ENCODE measurements around the gene TOM1L2. TPM values are rescaled to one million over a fixed set of nuclear protein-coding genes. Genes with fewer than 3 reads are reported as not detected.
A peak's percentile ranks its signal among the peaks of the same experiment; 100 is the strongest.

The TOM1L2 gene
- total and polyA plus RNA-seq, 4 experiments from 2014 or later = 1.6 to 63.1 (median 35.7) TPM

DNA sequence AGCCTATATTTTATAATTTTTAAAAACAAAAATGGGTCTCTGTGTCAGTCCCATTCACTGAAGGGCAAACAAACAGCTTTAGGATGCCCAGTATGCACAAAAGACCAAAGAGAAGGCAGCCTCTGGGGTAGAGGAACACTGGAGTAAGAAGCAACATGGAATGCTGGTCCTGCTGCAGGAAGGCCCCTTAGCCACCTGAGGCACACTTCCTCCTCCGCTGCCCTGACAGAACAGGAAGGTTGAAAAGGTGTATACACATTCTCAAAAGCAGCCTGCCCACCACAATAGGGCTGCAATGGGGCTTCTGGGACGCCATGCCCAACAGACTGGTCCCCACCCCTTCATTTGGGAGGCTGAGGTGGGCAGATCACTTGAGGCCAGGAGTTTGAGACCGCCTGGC lies 19.5 kb downstream of the TOM1L2 start:
- Mint-ChIP-seq H3K27me3 (no peaks in the 10 kb centered on the region), H3K4me3 (no peak overlapping the region), H3K27ac (no peak overlapping the region), H3K36me3 (peaks cover 12 to 21% of the 10 kb centered on the region in 2 donors), H3K4me1 (peaks cover 19 to 46% (median 33%) of the 10 kb centered on the region in 4 donors), H3K9me3 (no peaks in the 10 kb centered on the region)
- H3K36me3 ChIP-seq (ENCODE audit: insufficient read depth, low read length) = no peaks in the 10 kb centered on the region
- intact Hi-C loops (cut with micrococcal nuclease) = loop anchor here (10.0 kb wide), 1 partner anchor 58 kb away; no protein-coding TSS in a partner anchor
- peaks cover 11% of the 10 kb centered on the region for H3K4me1 ChIP-seq (ENCODE audit: insufficient read depth, low read length)
- H3K27ac ChIP-seq (ENCODE audit: low read depth, low read length) = no peak overlapping the region
- no peaks in the 10 kb centered on the region for H3K9me3 ChIP-seq (ENCODE audit: control insufficient read depth in 1 of 2, low read length in 2 of 2)
- POLR2A ChIA-PET (ENCODE audit: partially characterized antibody) = no interaction called here
- H3K27me3 ChIP-seq (ENCODE audit: insufficient read depth, low read length) = no peaks in the 10 kb centered on the region
- H3K4me3 ChIP-seq (ENCODE audit: low read length in 2 of 2) = no peak overlapping the region
- CTCF ChIA-PET (ENCODE audit: partially characterized antibody) = no interaction called here
- DNase-seq = no peak

DNA sequence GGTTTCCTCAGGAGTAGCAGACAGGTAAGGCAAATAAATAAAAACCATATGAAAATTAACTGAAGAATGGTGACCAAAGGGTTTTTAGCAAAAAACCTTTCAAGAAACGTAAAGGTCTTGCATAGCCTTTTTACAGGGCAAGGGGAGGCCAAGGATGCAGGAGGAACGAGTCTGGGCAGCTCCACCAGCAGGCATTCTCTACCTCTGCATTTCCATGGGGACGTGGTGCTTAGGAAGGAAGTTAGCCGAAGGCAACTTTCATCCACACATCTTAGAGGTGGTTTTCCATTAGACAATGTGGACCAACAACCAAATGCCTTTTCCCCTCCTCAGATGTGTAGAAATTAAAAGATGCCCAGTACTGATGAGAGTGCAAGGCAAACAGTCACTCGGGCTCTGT lies 20.7 kb downstream of the TOM1L2 start:
- ChIA-PET CTCF (ENCODE audit: partially characterized antibody) (no interaction called here), POLR2A (ENCODE audit: partially characterized antibody) (no interaction called here)
- Mint-ChIP-seq H3K27ac (no peak overlapping the region), H3K4me3 (no peak overlapping the region), H3K36me3 (peaks cover 12 to 21% of the 10 kb centered on the region in 2 donors), H3K9me3 (no peaks in the 10 kb centered on the region), H3K4me1 (peaks cover 15 to 38% (median 27%) of the 10 kb centered on the region in 4 donors), H3K27me3 (no peaks in the 10 kb centered on the region)
- Histone ChIP-seq H3K27ac (ENCODE audit: low read depth, low read length) (no peak overlapping the region), H3K4me3 (ENCODE audit: low read length in 2 of 2) (no peak overlapping the region), H3K36me3 (ENCODE audit: insufficient read depth, low read length) (no peaks in the 10 kb centered on the region), H3K27me3 (ENCODE audit: insufficient read depth, low read length) (no peaks in the 10 kb centered on the region), H3K4me1 (ENCODE audit: insufficient read depth, low read length) (no peaks in the 10 kb centered on the region), H3K9me3 (ENCODE audit: control insufficient read depth in 1 of 2, low read length in 2 of 2) (no peaks in the 10 kb centered on the region)
- no peak for DNase-seq
- intact Hi-C loops (cut with micrococcal nuclease) = loop anchor here (10.0 kb wide), 1 partner anchor 57 kb away; no protein-coding TSS in a partner anchor

DNA sequence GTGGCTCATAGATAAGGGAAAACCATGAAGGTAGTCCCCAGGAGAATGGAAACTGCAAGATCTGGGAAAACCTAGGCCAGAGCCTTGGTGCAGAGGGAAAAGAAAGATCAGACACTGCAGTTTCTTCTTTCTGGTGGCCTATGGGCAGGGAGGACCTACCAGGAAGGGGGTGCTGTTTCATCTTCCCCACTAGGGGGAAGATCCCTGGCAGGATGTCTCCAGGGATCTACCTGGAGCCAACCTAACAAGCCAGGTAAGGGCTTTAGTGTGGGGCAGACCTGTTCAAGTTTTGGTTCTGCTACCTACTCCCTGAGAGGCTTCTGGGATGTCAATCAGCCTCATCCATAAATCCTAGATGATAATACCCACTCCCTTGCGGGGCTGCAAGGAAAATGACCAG lies 21.4 kb downstream of the TOM1L2 start:
- no peaks in the 10 kb centered on the region for H3K4me1 ChIP-seq (ENCODE audit: insufficient read depth, low read length)
- H3K9me3 ChIP-seq (ENCODE audit: control insufficient read depth in 1 of 2, low read length in 2 of 2) = no peaks in the 10 kb centered on the region
- no peaks in the 10 kb centered on the region for H3K27me3 ChIP-seq (ENCODE audit: insufficient read depth, low read length)
- ChIA-PET CTCF (ENCODE audit: partially characterized antibody) (no interaction called here), POLR2A (ENCODE audit: partially characterized antibody) (no interaction called here)
- Mint-ChIP-seq H3K9me3 (no peaks in the 10 kb centered on the region), H3K27ac (no peak overlapping the region), H3K27me3 (no peaks in the 10 kb centered on the region), H3K4me3 (peak overlapping the region in 1 of 8 donors; percentile 53), H3K4me1 (peaks cover 15 to 31% (median 22%) of the 10 kb centered on the region in 4 donors), H3K36me3 (peaks cover 12 to 18% of the 10 kb centered on the region in 2 donors)
- H3K36me3 ChIP-seq (ENCODE audit: insufficient read depth, low read length) = no peaks in the 10 kb centered on the region
- H3K4me3 ChIP-seq (ENCODE audit: low read length in 2 of 2) = no peak overlapping the region
- H3K27ac ChIP-seq (ENCODE audit: low read depth, low read length) = no peak overlapping the region
- DNase-seq = no peak
- intact Hi-C loops (cut with micrococcal nuclease) = loop anchor here (10.0 kb wide), 1 partner anchor 56 kb away; no protein-coding TSS in a partner anchor

DNA sequence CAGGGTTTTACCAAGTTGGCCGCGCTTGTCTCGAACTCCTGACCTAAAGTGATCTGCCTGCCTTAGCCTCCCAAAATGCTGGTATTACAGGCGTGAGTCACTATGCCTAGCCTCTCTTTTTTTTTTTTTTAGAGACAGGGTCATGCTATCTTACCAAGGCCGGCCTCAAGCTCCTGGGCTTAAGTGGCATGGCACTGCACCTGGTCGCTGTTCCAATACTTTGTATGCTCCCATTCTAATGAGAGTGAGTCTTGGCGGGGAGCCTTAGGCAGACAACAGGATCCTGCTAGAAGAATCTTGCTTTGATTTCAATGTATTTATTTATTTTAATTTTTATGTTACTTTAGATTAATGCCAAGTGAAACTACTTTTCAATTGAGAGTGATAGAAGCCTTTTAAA lies 21.9 kb downstream of the TOM1L2 start:
- no peaks in the 10 kb centered on the region for H3K4me1 ChIP-seq (ENCODE audit: insufficient read depth, low read length)
- Mint-ChIP-seq H3K4me1 (peaks cover 14 to 27% (median 21%) of the 10 kb centered on the region in 4 donors), H3K4me3 (no peak overlapping the region), H3K27me3 (no peaks in the 10 kb centered on the region), H3K27ac (no peak overlapping the region), H3K36me3 (peaks cover 10 to 15% of the 10 kb centered on the region in 2 donors), H3K9me3 (no peaks in the 10 kb centered on the region)
- no peaks in the 10 kb centered on the region for H3K36me3 ChIP-seq (ENCODE audit: insufficient read depth, low read length)
- H3K4me3 ChIP-seq (ENCODE audit: low read length in 2 of 2) = no peak overlapping the region
- H3K27me3 ChIP-seq (ENCODE audit: insufficient read depth, low read length) = no peaks in the 10 kb centered on the region
- ChIA-PET POLR2A (ENCODE audit: partially characterized antibody) (no interaction called here), CTCF (ENCODE audit: partially characterized antibody) (no interaction called here)
- intact Hi-C loops (cut with micrococcal nuclease) = loop anchor here (10.0 kb wide), 1 partner anchor 56 kb away; no protein-coding TSS in a partner anchor
- no peaks in the 10 kb centered on the region for H3K9me3 ChIP-seq (ENCODE audit: control insufficient read depth in 1 of 2, low read length in 2 of 2)
- no peak for DNase-seq
- no peak overlapping the region for H3K27ac ChIP-seq (ENCODE audit: low read depth, low read length)

DNA sequence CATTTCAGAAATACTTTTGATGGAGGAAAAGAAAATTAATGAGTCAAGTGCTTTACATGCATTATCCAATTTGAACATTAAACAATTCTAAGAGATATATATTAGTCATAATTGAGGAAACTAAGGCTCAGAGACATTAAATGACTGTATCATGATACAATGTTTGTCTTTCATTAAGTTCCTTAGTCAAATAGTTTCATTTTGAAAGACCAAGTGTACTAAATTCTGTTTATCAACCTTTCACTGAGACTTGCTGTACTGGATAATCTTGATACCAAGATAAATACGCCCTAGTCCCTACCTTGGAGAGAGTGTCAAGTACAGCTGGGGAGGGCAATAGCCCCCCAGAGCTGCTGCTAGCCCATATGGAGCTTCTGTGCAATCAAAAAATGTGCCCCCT lies 24.2 kb downstream of the TOM1L2 start:
- H3K36me3 ChIP-seq (ENCODE audit: insufficient read depth, low read length) = no peaks in the 10 kb centered on the region
- H3K36me3 Mint-ChIP-seq = peaks cover 3 to 7% of the 10 kb centered on the region in 2 donors
- no peaks in the 10 kb centered on the region for H3K9me3 ChIP-seq (ENCODE audit: control insufficient read depth in 1 of 2, low read length in 2 of 2)
- intact Hi-C loops (cut with micrococcal nuclease) = no loop called here
- no peak overlapping the region for H3K4me3 ChIP-seq (ENCODE audit: low read length in 2 of 2)
- no peak overlapping the region for H3K4me3 Mint-ChIP-seq
- POLR2A ChIA-PET (ENCODE audit: partially characterized antibody) = interaction anchor here (1.2 to 1.9 kb wide), 2 partner anchors 10 to 24 kb away, joined by 6 read pairs; partner anchors contain the start of genes DRC3 and TOM1L2
- H3K27me3 Mint-ChIP-seq = no peaks in the 10 kb centered on the region
- H3K9me3 Mint-ChIP-seq = no peaks in the 10 kb centered on the region
- no peaks in the 10 kb centered on the region for H3K27me3 ChIP-seq (ENCODE audit: insufficient read depth, low read length)
- DNase-seq = no peak
- H3K4me1 ChIP-seq (ENCODE audit: insufficient read depth, low read length) = peaks cover 14% of the 10 kb centered on the region
- CTCF ChIA-PET (ENCODE audit: partially characterized antibody) = interaction anchor here (2.0 kb wide), 1 partner anchor 9 kb away, joined by 7 read pairs; no protein-coding TSS in a partner anchor
- no peak overlapping the region for H3K27ac ChIP-seq (ENCODE audit: low read depth, low read length)
- H3K27ac Mint-ChIP-seq = no peak overlapping the region
- peaks cover 19 to 29% (median 26%) of the 10 kb centered on the region in 4 donors for H3K4me1 Mint-ChIP-seq

DNA sequence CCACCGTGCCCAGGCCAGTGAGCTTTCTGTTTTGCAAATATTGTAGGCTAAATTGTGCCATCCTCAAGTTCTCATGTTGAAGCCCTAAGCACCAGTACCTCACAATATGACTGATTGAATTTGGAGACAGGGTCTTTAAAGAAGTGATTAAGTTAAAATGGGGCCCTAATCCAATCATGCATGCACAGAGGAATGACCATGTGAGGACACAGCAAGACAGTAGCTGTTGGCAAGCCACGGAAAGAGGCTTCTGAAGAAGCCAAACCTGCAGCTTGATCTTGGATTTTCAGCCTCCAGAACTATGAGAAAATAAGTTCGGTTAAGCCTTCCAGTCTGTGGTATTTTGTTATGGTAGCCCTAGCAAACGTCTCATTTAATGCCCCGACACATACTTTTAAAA lies 24.9 kb downstream of the TOM1L2 start:
- ChIA-PET POLR2A (ENCODE audit: partially characterized antibody) (interaction anchor here (1.2 kb wide), 1 partner anchor 25 kb away, joined by 6 read pairs; the partner anchor contains the start of genes DRC3 and TOM1L2), CTCF (ENCODE audit: partially characterized antibody) (interaction anchor here (1.7 to 2.0 kb wide), 3 partner anchors 10 to 25 kb away, joined by 4 to 7 read pairs (median 5); partner anchors contain the start of genes DRC3 and TOM1L2)
- Mint-ChIP-seq H3K27ac (no peak overlapping the region), H3K4me3 (peak overlapping the region in 1 of 8 donors; percentile 10), H3K36me3 (peaks cover 3 to 7% of the 10 kb centered on the region in 2 donors), H3K27me3 (no peaks in the 10 kb centered on the region), H3K9me3 (no peaks in the 10 kb centered on the region), H3K4me1 (peaks cover 19 to 30% (median 26%) of the 10 kb centered on the region in 4 donors)
- no peak overlapping the region for H3K27ac ChIP-seq (ENCODE audit: low read depth, low read length)
- no peaks in the 10 kb centered on the region for H3K36me3 ChIP-seq (ENCODE audit: insufficient read depth, low read length)
- DNase-seq = no peak
- intact Hi-C loops (cut with micrococcal nuclease) = no loop called here
- peaks cover 14% of the 10 kb centered on the region for H3K4me1 ChIP-seq (ENCODE audit: insufficient read depth, low read length)
- no peak overlapping the region for H3K4me3 ChIP-seq (ENCODE audit: low read length in 2 of 2)
- H3K9me3 ChIP-seq (ENCODE audit: control insufficient read depth in 1 of 2, low read length in 2 of 2) = no peaks in the 10 kb centered on the region
- no peaks in the 10 kb centered on the region for H3K27me3 ChIP-seq (ENCODE audit: insufficient read depth, low read length)

DNA sequence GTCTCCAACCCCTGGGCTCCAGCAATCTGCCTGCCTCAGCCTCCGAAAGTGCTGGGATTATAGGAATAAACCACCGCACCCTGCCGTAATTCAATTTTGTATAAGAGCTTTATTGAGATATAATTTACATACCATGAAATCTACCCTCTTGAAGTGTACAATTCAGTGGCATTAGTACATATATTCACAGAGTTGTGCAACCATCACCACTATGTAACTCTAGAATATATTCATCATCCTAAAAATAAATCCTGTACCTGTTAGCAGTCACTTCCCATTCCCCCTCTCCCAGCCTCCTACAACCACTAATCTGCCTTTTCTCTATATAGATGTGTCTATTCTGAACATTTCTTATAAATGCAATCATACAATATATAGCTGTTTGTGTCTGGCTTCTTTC lies 26.1 kb downstream of the TOM1L2 start:
- POLR2A ChIA-PET (ENCODE audit: partially characterized antibody) = interaction anchor here (2.2 kb wide), 1 partner anchor 26 kb away, joined by 5 read pairs; the partner anchor contains the start of genes DRC3 and TOM1L2
- Mint-ChIP-seq H3K4me3 (no peak overlapping the region), H3K36me3 (peaks cover 2 to 7% of the 10 kb centered on the region in 2 donors), H3K27ac (peak overlapping the region in 1 of 7 donors; percentile 29), H3K4me1 (peaks cover 19 to 30% (median 26%) of the 10 kb centered on the region in 4 donors), H3K27me3 (no peaks in the 10 kb centered on the region), H3K9me3 (no peaks in the 10 kb centered on the region)
- Histone ChIP-seq H3K27me3 (ENCODE audit: insufficient read depth, low read length) (no peaks in the 10 kb centered on the region), H3K4me3 (ENCODE audit: low read length in 2 of 2) (no peak overlapping the region), H3K36me3 (ENCODE audit: insufficient read depth, low read length) (no peaks in the 10 kb centered on the region), H3K9me3 (ENCODE audit: control insufficient read depth in 1 of 2, low read length in 2 of 2) (no peaks in the 10 kb centered on the region), H3K27ac (ENCODE audit: low read depth, low read length) (no peak overlapping the region), H3K4me1 (ENCODE audit: insufficient read depth, low read length) (peaks cover 14% of the 10 kb centered on the region)
- CTCF ChIA-PET (ENCODE audit: partially characterized antibody) = interaction anchor here (1.0 to 2.0 kb wide), 5 partner anchors 10 to 60 kb away, joined by 3 to 7 read pairs (median 4); partner anchors contain the start of genes DRC3 and TOM1L2
- intact Hi-C loops (cut with micrococcal nuclease) = no loop called here
- DNase-seq = no peak

Data from CD4-positive, alpha-beta memory T cell (primary cell).